Psoas muscle (tissue), 8 donors: ENCODE results near the gene DHX15. TPM values are rescaled to one million over a fixed set of nuclear protein-coding genes. Genes with fewer than 3 reads are reported as not detected.
A peak's percentile ranks its signal among the peaks of the same experiment; 100 is the strongest.

Source experiments
- ATAC-seq, 4 donors: fragments of 200-7000 bp; cut with Tn5 transposase; one replicate each; pipeline ENCODE4 v1.9.1; 2020; ENCODE audit warnings: moderate library complexity in 3 of 4, mild to moderate bottlenecking in 2 of 4
- DNase-seq, 2 donors: peaks; one replicate each; pipeline ENCODE4 v3.0.0-alpha.2; 2020
- H3K27ac ChIP-seq: fragments of 200-600 bp; one replicate; pipeline ENCODE4 v1.8.0; 2022
- H3K27me3 ChIP-seq, 3 donors: fragments of 200-600 bp in 1 of 3; one replicate each; pipeline versions ENCODE4 v1.6.1 to v1.8.0; 2013 to 2022; ENCODE audit warnings: low read length in 2 of 3, mild to moderate bottlenecking in 2 of 3, moderate library complexity in 1 of 3; ENCODE audit not compliant: insufficient read depth in 3 of 3
- H3K36me3 ChIP-seq, 2 donors: fragments of 200-600 bp in 1 of 2; one replicate each; pipeline versions ENCODE4 v1.6.1 to v1.8.0; 2013 to 2022; ENCODE audit warnings: low read depth in 1 of 2, mild to moderate bottlenecking in 1 of 2, moderate library complexity in 1 of 2; ENCODE audit not compliant: insufficient read depth in 1 of 2
- H3K4me1 ChIP-seq: fragments of 200-600 bp; one replicate; pipeline ENCODE4 v1.8.0; 2022
- H3K4me3 ChIP-seq: fragments of 200-600 bp; one replicate; pipeline ENCODE4 v1.8.0; 2022; ENCODE audit warnings: mild to moderate bottlenecking
- H3K9me3 ChIP-seq: fragments of 200-600 bp; one replicate; pipeline ENCODE4 v1.8.0; 2022
- WGBS, 3 donors: extraction: QIAGEN DNeasy Blood & Tissue Kit; methylation state at CpG; one replicate each; pipeline versions ENCODE4 v1.1.6 to v1.1.7; 2013; 5-methylcytosine and 5-hydroxymethylcytosine counted together
- intact Hi-C, 2 donors: fragments of 100-400 bp; cut with DNase I; formaldehyde crosslinking; loops; one replicate each; pipeline versions ENCODE4 v1.11.0 to v1.14.2; 2022
- polyA plus RNA-seq, 3 donors: library from polyadenylated mRNA; stranded (reverse); fragments of 200-250 nt; gene quantifications; one replicate each; pipeline ENCODE4 v1.2.3, GENCODE V29; 2013
- total RNA-seq, 4 donors: library from RNA; stranded (reverse); fragmentation: NEBNext Ultra II Directional in 2 of 4; extraction: Animal tissue kit (Norgen Biotek cat#: 25700) in 2 of 4; gene quantifications; one replicate each; pipeline versions ENCODE4 v1.2.1 to v1.2.4, GENCODE V29; 2021 to 2023
- TF ChIP-seq, protein P1 (sequence below): fragments of 200-600 bp; IDR thresholded peaks from one replicate; pipeline ENCODE4 v1.8.0; 2022; ENCODE audit warnings: antibody characterized with exemption
- donor health status: healthy with polysubstance abuse.
- donor health status: DM: no; HTN: no; CAD: no; lungs with moderate emphysema.
- donor health status: Bipolar disorder and iron deficiency.
- donor health status: healthy.
- donor health status: DM: yes; HTN: yes; CAD: no.
- donor health status: DM: no; HTN: no; CAD: no.
- donor health status: DM: no; HTN: no; CAD: no.
- donor health status: DM: yes; HTN: yes; CAD: no.

The DHX15 gene
- total and polyA plus RNA-seq, 7 donors, result 28.3 to 69.7 (median 46.0) TPM

DNA sequence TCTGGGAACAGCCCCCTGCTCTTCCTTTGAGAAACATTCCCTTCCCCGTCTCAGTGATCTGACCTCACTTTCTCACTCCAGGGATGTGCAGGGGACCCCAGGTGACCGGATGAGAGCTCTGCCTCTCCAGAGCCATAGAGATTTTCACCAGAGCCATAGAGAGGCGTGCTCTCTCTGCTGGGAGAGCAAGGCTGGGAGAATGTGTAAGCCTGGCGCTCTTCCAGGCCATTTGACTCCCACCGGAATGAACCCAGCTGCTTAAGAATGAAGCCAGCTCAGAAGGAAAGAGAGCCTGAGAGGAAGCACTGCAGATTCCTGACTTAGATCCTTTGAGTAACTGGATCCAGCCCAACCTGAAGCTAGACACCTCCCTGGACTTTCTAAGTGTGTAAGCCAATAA is 106.4 kb downstream of the DHX15 start:
- H3K4me3 ChIP-seq, result no peak overlapping the region
- intact Hi-C loops, result loop anchor here (10.0 kb wide), 2 partner anchors 107 to 667 kb away; partner anchors contain the start of gene DHX15 (in 1 of the 2)

More for the DNA sequence above, 106.4 kb downstream of the DHX15 start:
- TF ChIP-seq, protein P1, sequence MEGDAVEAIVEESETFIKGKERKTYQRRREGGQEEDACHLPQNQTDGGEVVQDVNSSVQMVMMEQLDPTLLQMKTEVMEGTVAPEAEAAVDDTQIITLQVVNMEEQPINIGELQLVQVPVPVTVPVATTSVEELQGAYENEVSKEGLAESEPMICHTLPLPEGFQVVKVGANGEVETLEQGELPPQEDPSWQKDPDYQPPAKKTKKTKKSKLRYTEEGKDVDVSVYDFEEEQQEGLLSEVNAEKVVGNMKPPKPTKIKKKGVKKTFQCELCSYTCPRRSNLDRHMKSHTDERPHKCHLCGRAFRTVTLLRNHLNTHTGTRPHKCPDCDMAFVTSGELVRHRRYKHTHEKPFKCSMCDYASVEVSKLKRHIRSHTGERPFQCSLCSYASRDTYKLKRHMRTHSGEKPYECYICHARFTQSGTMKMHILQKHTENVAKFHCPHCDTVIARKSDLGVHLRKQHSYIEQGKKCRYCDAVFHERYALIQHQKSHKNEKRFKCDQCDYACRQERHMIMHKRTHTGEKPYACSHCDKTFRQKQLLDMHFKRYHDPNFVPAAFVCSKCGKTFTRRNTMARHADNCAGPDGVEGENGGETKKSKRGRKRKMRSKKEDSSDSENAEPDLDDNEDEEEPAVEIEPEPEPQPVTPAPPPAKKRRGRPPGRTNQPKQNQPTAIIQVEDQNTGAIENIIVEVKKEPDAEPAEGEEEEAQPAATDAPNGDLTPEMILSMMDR, result no peak
- Histone ChIP-seq H3K27me3 (peaks cover 0 to 16% (median 0%) of the 10 kb centered on the region in 3 donors), H3K9me3 (no peaks in the 10 kb centered on the region), H3K4me1 (no peaks in the 10 kb centered on the region), H3K36me3 (no peaks in the 10 kb centered on the region), H3K27ac (no peak overlapping the region)
- WGBS, 3 donors, result 1 to 8% (median 6%) methylated on average over 5 of the region's 5 CpGs
- DNase-seq (peak in 1 of 2 donors; percentile 56), ATAC-seq (no peak)

Other genes starting within 250 kb of the DHX15 start
- 10 to 100 TPM in 2 of 4 donors, 1 to 10 TPM in 2; 3.8 to 15.6 (median 9.2) TPM for gene SOD3, start 211.0 kb upstream of the DHX15 start, total RNA-seq
- gene SOD3, start 211.0 kb upstream of the DHX15 start, polyA plus RNA-seq, result 1 to 10 TPM; 1.5 to 5.3 (median 2.6) TPM